Activated CD4-positive, CD25-positive, alpha-beta regulatory T cell (primary cell): ENCODE results near the gene ZNF341.
A peak's percentile ranks its signal among the peaks of the same experiment; 100 is the strongest.
"Not testable (repeated sequence)": the region's sequence is repeated elsewhere in the genome, so short reads cannot be mapped to it uniquely, and the experiment has no call there.

Experiments used
- DNase-seq, 4 experiments: peaks; one replicate each; lab custom pipeline; 2025; lab: John Stamatoyannopoulos, UW

Gene ZNF341

DNA sequence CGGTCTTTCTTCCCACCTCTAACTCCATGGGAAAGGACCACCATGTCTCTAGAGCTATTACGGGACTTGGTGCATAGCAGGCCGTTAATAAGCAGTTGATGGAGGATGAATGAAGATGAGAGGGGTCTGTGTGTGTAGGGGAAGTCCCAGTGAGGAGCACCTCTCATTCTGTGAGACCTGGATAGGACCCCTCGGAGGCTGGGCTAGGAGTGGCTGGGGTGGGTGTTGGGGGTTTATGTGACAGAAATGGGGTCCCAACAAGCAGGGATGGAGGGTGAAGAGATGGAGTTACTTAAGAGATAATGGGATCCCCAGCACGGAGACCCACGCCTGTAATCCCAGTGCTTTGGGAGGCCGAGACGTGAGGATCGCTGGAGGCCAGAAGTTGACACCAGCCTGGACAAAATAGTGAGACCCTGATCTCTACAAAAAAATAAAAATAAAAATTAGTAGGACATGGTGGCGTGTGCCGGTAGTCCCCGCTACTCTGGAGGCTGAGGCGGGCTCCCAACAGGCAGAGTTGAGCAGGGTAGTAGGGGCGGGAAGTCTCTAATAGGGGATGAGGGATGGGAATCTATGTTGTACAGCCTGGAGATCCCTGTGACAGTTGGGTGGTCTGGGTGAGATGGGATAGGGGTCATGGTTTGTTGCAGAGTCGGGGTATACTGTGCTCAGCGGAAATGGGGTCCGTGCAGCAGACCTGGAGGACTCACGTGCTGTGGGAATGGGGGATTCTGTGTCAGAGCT is 677 bp upstream of the ZNF341 start:
- no peak for DNase-seq

DNA sequence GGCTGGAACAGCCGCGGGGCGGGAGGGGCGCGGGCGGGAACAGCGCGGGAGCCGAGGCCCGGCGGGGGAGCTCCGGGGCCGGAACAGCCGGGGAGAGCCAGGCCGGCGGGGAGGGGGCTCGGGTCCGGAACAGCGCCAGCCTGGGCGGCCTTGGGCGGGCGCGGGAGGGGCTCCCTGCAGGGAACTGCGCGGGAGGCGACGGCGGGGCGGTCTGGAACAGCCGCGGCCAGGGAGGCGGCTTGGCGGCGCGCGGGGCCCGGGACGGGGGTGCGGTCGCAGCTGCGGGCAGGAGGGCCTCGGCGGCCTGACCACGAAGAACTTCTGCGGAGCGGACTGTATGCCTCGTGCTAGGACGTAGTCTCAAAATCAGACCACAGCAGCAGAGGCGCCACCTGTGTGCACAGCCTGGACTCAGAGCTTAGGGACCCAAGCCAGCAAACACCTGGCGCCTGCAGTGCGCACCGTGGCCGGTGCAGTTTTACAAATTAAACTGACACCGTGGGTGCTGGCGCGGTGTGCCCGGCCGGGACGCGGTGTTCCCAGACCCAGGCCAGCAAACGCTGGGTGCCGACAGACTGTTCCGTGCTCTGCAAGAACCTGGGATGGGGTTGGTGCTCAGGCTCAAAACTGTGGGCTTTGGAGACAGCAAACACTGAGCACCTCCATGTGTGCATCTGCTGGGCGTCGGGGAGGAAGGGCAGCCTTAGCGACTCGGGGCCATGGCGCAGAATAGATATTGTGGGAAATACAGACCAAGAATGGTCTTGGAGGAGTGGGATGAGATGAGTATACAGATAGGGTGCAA is 572 bp downstream of the ZNF341 start:
- peak; percentile 72 to 91 (median 82) for DNase-seq

DNA sequence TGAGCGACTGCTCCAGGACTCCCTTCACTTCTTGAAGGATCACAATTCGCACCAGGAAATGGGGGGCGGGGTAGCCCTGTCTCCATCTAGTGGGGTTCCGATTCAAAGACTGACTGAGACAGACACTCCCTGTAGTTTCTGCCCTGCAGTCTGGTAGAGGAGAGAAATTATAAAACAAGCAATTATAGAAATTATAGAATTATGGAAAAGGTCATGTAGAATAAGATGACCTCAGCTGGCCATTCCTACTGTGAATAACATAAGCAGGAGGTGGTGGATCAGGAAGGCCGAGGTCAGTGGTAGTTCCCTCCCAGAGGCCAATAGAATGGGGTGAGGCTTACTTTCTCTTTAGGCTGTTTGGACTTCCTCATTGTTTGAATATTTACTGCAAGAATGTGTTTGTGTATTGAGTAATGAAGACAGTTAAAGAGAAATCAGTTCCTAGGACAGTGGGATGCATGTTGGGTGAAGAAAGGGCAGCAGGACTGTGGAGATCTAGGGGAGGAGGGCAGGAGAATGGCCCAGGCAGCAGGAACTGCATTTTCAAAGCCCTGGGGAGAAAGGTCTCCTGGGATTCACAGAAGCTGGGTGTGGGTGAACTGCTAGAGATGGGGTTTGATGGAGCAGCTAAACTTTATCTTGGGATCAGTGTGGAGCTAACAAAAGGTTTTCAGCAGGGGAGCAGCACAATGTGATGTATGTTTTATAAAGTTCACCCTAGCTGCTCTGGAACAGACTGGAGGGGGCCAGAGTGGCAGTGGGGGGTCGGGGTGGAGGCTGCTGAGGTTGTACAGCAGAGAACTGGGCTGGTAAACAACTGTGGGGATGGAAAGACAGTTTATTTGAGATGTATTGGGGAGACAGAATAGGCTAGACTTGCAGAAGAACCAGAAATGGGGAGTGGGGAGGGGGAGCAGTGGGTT is 2.1 kb downstream of the ZNF341 start:
- no peak for DNase-seq

DNA sequence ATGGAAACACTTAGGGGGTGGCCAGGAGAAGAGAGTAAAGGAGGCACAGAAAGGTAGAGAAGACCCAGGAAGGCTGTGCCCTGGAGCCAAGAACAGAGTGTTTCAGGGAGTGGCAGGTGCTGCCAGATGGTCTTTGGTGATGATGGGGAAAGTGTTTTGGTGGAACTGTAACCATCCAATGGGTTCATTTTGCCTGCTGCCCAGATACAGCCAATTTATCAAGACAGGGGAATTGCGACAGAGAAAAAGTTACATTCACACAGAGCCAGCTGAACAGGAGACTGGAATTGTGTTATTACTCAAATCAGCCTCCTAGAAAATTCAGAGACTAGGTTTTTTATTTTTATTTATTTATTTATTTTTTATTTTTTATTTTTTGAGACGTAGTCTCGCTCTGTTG is 5.2 kb downstream of the ZNF341 start:
- no peak for DNase-seq

DNA sequence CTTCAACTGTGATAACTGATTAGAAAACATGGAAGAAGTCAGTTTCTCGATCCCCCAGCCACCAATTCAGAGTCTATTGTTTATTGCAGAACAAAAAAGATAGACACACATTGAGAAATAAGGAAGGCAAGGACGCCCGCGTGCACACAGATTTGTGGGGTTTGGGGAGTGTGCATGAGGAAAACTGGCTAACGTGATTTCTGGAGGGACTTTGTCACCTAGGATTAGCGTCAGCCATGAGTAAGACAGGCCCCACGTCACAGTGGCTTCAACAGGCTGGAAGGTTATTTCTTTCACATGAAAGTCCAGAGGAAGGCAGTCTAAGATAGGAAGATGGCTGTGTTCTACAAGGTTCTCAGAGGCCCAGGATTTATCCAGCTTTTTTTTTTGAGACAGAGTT is 7.7 kb downstream of the ZNF341 start:
- no peak for DNase-seq

DNA sequence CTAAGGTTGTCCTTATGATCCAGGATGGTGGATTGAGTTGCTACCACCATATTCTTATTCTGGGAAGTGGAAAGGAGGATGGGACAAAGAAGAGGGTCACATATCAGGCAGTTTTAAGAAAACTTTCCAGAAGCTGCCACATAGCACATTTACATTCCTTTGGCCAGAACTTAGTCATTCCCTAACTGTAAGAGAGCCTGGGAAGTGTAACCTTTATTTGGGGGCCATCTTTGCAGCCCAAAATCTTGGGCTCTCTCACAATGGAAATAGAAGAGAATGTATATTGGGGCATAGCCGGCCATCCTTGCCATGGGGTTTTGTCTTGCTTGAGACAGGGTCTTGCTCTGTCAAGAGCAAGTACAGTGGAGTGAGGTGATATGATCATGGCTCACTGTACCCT is 8.4 kb downstream of the ZNF341 start:
- DNase-seq, result no peak

DNA sequence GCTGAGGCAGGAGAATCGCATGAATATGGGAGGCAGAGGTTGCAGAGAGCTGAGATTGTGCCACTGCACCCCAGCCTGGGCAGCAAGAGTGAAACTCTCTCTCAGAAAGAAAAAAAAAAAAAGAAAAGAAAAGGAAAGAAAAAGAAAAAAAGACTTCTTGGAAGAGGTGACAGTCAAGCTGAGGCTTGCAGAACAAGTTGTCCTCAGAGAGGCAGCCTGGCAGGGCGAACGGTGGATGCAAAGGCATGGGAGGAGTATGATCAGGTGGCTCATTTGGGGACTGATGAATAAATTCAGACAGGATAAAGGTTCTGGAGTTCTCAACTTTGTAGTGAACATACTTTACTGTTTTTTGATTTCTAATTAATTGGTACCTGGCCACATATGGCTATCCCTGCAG is 12.4 kb downstream of the ZNF341 start:
- no peak for DNase-seq

DNA sequence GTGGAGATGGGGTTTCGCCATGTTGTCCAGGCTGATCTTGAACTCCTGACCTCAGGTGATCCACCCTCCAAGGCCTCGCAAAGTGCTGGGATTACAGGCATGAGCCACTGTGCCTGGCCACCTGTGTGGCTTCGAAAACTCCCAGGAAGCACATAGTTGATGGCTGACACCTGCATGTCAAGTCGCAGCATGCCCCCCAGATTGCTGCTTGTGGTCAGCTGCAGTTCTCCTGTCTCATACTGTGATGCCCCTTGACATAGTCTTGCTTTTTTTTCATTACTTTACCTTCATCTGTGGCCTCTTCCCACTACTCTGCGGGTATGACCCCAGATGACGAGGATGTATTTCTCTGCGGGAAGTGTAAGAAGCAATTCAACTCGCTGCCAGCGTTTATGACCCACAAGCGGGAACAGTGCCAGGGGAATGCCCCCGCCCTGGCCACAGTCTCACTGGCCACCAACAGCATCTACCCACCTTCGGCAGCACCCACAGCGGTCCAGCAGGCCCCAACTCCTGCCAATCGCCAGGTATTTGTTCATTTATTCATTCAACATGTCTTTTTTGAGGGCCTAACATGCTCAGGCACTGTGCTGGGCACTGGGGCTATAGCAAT is 13.1 kb downstream of the ZNF341 start:
- DNase-seq, result no peak

DNA sequence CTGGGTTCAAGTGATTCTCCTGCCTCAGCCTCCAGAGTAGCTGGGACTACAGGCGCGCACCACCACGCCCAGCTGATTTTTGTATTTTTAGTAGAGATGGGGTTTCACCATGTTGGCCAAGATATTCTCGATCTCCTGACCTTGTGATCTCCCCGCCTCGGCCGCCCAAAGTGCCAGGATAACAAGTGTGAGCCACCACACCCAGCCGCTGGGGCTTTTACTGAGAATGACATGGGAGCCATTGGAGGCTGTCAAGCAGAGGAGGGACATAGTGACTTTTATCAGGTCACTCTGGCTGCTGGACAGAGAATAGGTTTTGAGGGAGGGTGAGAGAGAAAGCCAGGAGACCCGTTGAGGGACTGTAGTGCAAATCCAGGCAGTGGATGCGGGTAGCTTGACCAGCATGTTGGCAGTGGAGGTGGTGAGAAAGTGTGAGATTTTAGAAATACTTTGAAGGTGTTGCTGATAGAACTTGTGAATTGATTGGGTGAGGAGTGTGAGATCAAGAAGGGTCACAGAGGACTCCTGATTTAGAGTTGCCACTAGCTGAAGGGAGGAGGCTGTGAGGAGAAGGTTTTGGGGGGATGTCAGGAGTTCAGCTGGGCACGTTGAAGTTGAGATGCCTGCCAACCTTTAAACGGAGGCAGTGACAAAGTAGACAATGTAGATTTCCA is 14.7 kb downstream of the ZNF341 start:
- DNase-seq, result no peak

DNA sequence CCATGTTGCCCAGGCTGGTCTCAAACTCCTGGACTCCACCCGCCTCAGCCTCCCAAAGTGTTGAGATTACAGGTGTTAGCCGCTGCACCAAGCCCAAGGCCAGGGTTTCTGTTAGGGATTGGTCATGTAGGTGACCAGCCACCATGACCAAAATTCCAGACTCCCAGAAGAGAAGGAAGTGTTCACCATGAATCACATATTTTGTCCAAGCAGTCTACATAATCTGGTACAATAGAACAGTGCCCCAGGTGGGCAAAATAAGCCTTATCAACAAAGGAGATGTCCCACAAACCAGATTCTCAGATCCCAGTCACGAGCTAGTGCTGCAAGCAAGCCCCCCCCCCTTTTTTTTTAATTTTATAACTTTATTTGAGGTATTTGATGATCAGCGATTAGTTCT is 20.0 kb downstream of the ZNF341 start:
- no peak for DNase-seq

DNA sequence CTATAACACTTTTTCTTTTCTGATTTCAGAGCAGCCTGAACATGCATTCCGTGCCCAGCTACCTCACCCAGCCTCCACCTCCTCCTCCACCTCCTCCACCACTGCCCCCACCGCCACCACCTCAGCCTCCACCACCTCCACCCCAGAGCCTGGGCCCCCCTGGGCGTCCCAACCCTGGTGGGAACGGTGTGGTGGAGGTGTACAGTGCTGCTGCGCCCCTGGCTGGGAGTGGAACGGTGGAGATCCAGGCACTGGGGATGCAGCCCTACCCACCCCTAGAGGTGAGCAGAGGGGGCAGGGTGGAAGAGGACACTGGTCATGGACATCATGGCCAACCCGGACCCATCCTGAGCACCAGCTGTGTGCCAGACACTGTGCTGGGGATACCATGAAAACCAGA is 21.3 kb downstream of the ZNF341 start:
- DNase-seq, result no peak

DNA sequence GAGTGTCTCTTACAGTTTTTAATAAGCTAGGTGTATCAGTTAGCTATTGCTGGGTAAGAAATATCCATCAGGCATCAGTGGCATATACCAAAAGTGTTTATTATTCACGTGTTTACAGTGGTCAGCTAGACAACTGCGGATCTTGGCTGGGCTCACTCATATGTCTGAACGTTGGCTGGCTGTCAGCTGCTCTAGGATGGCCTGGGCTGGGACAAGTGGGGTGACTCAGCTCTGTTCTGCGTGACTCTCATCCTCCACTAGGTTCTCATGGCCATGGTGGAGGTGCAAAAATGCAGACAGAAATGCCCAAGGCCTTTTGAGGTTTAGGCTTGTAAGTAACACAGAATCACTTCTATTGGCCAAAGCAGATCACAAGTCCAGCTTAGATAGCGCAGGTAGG is 22.0 kb downstream of the ZNF341 start:
- DNase-seq, result no peak

DNA sequence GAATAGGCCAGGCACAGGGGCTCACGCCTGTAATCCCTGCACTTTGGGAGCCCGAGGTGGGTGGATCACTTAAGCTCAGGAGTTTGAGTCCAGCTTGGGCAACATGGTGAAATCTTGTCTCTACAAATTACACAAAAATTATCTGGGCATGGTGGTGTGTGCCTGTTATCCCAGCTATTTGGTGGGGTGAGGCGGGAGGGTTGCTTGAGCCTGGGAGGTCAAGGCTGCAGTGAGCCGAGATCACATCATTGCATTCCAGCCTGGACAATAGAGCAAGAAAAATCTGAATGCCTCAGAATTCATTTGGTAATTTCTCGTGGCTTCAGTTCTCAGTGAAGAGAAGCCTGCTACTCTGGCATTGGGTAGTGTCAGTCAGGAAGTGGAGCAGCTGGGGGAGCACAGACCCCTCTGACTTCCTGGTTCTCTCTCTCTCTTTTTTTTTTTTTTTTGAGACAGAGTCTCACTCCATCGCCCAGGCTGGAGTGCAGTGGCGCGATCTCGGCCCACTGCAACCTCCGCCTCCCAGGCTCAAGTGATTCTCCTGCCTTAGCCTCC is 24.2 kb downstream of the ZNF341 start:
- not testable (repeated sequence) for DNase-seq

DNA sequence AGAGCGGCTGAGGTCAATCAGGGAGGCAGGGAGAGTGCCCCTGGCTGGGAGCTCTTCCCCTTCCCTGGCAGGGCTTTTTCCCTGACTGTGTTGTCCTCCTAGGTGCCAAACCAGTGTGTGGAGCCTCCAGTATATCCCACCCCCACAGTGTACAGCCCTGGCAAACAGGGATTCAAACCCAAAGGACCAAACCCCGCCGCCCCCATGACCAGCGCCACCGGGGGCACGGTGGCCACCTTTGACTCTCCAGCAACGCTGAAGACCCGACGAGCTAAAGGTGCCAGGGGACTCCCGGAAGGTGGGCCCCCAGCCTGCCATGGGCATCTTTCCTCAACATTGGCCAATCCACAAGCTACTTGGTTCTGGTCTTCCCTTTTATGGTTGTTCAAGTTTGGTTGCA is 25.2 kb downstream of the ZNF341 start:
- DNase-seq, result no peak

DNA sequence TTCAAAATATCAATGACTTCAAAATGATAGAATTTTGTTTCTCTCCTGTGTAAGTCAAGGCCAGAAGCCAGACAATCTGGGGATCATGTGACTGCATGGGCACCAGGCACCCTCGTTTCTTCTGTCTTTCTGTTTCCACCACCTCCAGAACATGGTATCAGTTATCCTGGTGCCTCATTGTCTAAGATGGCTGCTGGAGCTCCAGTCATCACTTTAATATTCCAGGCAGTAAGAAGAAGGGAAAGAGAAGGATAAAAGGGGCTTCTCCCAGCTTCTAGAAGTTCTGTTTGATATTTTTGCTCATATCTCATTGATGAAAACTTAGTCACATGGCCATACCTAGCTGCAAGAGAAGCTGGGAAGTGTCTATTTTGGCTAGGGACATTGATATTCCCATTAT is 25.7 kb downstream of the ZNF341 start:
- no peak for DNase-seq

DNA sequence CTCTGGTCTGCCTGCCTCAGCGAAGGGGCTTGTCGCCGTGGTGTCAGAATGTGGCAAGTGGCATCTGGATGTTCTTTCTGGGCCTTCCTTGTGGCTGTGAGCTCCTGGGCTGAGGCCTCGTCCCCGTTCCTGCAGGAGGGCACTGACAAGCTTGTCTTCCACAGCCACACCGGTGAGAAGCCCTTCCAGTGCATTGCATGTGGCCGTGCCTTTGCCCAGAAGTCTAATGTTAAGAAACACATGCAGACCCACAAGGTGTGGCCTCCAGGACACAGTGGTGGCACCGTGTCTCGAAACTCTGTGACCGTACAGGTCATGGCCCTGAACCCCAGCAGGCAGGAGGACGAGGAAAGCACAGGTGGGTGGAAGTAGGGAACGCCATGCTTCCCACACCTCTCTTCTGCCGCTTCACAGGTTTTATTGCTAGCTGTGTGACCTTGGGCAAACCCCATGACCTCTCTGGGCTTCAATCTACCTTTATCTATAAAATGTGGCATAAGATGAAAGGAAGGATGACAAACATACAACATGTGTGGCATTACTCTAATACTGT is 30.0 kb downstream of the ZNF341 start:
- no peak for DNase-seq

DNA sequence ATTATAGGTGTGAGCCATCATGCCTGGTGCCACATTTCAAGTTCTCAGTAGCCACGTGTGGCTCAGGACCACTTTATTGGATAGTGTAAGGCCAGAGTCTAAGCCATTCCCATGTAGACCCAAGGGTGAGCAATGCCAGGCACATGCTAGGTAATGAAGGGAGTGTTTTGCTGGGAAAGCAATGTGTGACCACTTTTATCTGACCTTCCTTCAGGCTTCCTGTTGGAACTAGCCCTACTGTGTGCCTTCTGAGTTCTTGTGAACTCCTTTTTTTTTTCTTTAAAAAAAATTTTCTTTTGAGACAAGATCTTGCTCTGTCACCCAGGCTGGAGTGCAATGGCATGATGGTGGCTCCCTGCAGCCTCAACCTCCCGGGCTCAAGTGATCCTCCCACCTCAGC is 33.3 kb downstream of the ZNF341 start:
- DNase-seq, result no peak

DNA sequence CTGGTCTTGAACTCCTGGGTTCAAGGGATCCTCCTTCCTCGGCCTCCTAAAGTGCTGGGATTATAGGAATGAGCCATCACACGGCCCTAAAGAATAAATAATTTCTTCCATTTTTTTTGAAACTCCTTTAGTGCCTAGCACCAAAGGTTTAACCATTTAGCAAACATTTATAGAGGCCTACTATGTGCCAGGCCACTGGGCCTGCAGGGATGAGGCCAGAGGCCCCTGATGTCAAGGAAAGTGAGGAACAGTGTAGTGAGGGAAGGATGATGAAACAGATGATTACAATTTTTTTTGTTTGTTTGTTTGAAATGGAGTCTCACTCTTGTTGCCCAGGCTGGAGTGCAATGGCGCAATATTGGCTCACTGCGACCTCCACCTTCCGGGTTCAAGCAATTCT is 33.8 kb downstream of the ZNF341 start:
- DNase-seq, result no peak

DNA sequence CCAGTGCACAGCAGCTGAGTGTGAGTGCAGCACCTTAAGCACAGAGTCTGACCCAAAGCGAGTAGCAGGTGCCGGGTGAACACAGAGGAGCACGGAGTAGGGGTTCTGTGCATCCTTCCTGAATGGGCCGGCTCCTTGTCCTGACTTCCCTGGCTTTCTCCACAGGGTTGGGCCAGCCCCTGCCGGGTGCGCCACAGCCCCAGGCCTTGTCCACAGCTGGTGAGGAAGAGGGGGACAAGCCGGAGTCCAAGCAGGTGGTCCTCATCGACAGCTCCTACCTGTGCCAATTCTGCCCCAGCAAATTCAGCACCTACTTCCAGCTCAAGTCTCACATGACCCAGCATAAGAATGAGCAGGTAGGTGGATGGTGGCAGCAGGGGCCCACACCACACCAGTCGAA is 34.9 kb downstream of the ZNF341 start:
- no peak for DNase-seq

DNA sequence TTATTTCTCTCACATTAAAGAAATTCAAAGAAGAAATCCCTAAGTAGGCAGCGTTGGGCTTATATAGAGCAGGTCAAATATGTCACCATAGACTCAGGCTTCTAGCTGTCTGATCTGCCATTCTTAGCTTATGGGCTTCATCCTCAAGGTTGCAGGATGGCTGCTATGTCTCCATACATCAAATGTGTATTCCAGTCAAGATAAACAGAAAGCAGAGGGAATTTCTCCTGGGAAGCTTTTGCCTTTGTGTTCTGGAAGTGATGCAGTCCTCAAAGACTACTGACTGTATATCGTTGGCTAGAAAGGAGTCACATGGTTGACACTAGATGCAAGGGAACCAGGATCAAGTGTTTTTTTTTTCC is 36.0 kb downstream of the ZNF341 start:
- DNase-seq, result no peak

DNA sequence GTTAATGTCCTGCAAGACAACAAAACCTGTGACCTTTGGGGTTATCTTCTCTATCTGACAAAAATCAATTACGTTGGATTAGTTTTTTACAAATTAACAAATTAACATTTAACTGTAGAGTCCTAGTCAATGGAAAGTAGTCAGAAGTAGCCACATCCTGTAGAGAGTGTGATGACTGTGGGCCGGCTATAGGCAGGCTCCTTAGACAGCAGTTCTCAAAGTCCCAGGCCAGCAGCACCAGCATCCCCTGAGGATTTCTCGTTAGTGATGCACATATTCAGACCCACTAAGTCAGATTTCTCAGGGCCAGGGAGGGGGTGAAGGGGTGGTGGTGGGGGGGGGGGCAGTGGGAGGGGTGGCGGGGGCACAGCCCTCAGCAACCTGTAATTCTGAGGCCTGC is 37.2 kb downstream of the ZNF341 start:
- no peak for DNase-seq
